SK-MEL-5 (cell line): Measurements from ENCODE around the gene HUS1B. TPM values are rescaled to one million over a fixed set of nuclear protein-coding genes. Genes with fewer than 3 reads are reported as not detected.

Experiments
- DNase-seq: peaks from one replicate; pipeline ENCODE4 v3.0.0-alpha.2; 2016; ENCODE audit warnings: low read depth, low spot score
- in situ Hi-C: cut with HindIII; loops from 2 replicates; pipeline ENCODE4 v1.10.0; 2016; ENCODE audit warnings: low sequenced_read_pairs, high pct_unique_total_duplicates, low pct_unique_long_range_greater_than_20kb
- total RNA-seq: library from RNA; depleted of rRNA; stranded (reverse); fragments of >200 nt; shearing (Covaris generic); gene quantifications from 2 replicates; pipeline ENCODE4 v1.2.3, GENCODE V29; 2014

The HUS1B gene
- total RNA-seq, 1 experiment from 2014 or later = 0.16 TPM

GRCh38 chr6:642805-643204 lies 14.1 kb downstream of the HUS1B start:
- no peak for DNase-seq
- in situ Hi-C loops = no loop called here

- in situ Hi-C loops = no loop called here
- DNase-seq = no peak
Measured at GRCh38 chr6:641225-641985, 15.5 kb downstream of the HUS1B start.

GRCh38 chr6:636488-636887 lies 20.4 kb downstream of the HUS1B start:
- in situ Hi-C loops = no loop called here
- no peak for DNase-seq

- in situ Hi-C loops = no loop called here
- DNase-seq = peak; percentile 11
Measured at GRCh38 chr6:635233-635632, 21.7 kb downstream of the HUS1B start.

DNA sequence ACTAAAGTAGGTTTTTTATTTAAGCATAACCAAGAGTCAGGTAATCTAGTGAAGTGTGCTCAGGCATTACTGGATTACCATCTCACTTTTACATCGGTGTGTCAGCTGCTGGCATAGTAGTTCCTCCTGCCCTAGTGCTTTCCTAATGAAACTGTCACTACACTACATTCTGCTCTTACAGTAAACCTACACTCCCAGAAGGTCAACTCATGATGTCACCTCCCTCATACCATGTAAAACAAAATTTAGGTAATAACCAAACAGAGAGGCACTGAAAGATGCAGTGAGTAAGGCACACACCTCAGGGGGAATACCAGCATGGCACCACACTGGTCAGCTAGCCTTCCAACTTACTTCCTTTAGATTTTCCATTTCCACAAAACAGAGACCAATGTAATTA lies 23.3 kb downstream of the HUS1B start:
- in situ Hi-C loops = no loop called here
- no peak for DNase-seq

DNA sequence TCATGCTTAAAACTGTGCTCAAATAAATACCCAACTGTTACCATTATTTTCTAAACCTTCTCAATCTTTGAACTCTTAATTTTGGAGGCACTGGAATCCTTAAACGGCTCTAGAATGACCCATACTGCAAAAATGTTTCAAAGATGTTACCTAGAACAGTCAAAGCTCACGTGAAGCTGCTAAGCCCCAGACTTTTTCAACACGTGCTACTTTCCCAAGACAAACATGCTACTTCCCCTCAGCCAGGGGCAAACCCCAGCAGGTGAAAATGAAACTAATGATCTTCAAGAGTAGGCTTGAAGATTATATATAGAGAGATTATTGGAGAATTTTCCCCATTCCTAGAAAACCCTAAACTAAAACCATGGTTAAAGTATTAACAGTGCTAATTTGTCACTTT lies 28.1 kb downstream of the HUS1B start:
- in situ Hi-C loops = no loop called here
- DNase-seq = no peak

DNA sequence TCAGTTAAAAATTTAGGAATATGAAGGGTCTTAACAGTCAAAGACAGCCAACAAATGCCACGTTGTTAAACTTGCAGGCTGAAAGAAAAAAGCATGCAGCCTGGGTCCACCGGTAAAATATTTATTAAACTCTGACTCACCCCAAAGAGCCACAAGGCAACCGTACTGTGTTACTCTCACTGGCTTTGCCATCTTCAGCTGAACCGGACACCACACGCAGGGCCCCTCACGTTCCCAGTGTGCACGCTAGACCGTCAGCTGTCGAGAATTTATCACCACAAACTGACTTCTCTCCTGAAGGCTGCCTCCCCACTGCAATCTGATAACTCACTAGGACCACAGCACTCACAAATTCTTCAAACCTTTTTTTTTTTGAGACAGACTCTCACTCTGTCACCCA lies 30.7 kb downstream of the HUS1B start:
- in situ Hi-C loops = no loop called here
- DNase-seq = no peak

- peak; percentile 61 for DNase-seq
- in situ Hi-C loops = no loop called here
Measured at GRCh38 chr6:624979-625378, 31.9 kb downstream of the HUS1B start.

DNA sequence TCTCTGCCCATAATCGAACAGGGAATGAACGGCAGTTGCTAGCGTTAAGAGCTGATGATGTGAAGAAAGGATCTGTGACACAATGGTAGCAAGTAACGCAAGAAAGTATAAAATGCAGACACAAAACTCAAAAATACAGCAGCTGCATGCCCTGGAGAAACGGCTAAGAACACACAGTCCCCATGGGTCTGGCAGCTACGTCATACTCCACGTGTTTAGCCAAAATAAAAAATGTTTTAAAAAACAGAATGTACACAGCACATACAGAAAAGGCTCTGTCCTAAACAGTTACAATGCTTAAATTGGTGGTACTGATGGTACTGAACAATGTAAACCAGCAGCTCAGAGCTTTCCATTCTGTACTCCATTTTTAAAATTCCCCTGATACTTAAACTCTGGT lies 34.4 kb downstream of the HUS1B start:
- no peak for DNase-seq
- in situ Hi-C loops = no loop called here

DNA sequence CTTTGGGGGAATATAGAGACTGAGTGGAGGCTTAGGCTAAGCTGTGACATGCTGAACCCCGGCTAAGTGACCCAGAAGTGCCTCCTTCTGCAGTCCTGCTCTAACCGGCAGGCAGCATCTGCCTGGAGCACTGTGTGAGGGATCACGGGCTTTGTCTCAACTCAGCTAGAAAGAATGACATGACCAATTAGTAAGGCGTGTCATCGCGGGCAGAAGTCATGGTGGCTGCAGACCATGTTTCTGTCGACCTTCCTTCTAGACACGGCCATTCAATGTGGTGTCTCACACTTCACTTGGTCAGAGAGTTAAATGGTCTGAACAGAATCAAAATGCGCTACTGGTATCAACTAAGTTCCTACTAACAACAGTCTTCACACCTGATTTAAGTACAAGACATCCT lies 35.0 kb downstream of the HUS1B start:
- in situ Hi-C loops = no loop called here

DNA sequence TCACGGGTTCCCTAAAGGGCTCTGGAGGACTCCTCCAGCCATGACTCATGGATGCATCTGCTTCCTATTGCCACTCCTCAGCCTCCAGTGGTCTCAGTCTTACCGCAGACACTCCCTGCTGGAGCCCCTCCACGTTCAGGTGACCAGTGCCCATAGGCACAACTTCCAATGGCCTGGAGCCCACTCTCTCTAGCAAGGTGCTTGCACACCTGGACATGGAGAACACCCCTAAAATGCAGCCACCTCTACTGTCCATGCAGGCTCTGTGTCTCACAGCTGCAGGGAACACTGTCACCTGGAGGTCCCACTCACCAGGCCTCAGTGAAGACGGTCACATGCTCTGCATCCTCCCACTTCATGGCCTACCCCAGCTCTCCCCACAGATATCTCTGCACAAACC lies 36.0 kb downstream of the HUS1B start:
- in situ Hi-C loops = no loop called here
- DNase-seq = no peak

More for the DNA sequence above, 35.0 kb downstream of the HUS1B start:
- no peak for DNase-seq

DNA sequence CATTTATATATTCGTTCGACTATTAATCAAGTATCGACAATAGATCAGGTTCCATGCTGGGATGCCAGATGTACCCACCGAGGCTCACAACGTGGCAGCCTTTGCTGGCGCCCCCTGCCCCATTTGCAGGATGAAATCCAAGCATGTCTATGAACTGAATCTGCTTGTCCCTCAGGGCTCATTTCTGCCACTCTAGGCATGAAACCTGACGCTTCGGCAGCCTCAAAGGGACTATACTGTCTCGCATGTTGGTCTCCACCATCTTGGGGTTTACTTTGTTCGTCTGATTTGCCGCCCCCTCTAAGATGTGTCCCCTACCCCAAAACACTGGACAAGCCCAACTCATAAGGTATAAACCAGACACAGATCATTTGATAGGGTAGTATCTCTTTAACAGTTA lies 36.7 kb downstream of the HUS1B start:
- in situ Hi-C loops = no loop called here
- no peak for DNase-seq

DNA sequence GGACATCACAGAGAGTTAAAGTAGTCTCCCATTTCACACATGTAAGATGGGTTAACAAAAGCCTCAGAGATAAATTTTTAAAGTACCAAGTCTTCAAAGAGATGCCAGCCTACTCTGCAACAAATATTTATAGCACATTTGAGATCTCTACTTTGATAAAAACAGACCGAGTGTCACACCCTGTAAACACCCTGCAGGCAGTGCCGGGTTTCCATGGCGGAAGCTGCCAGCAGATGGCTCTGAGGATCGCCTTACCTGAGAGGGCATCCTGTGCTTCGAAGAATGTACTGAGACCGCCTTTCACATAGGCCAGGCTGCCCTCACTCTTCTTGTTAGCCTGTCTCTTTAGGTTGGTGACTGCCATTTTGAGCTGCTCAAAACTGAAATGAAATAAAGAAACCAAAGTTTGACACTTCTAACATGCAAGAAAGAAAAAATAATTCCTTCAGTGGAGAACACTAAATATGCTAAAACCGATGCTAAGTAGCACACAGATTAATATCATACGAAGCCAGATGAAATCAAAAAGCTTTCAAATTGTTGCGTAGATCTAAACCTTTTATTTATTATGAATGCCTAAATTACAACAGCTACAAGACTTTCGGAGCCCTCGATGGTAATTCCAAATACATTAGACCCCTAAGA lies 39.3 kb downstream of the HUS1B start:
- DNase-seq = peak; percentile 19
- in situ Hi-C loops = no loop called here

GRCh38 chr6:613981-614380 lies 42.9 kb downstream of the HUS1B start:
- in situ Hi-C loops = no loop called here
- no peak for DNase-seq

DNA sequence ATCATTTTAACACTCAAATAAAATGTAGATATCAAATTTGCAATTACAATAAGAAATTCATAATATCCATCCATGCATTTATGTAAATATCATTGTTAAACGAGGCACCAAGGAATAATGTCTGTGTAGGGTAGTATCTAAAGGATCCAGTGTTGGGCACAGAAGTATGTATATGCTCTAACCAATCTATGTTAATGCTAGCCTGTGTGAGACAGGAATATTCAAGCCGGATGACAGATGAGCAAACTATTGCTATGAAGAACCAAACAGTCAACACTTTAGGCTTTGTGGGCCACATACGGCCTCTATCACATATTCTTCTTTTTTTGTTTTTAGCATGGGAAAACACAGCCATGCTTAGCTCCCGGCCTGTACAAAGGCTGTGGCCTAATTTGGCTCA lies 45.0 kb downstream of the HUS1B start:
- DNase-seq = no peak
- in situ Hi-C loops = no loop called here

DNA sequence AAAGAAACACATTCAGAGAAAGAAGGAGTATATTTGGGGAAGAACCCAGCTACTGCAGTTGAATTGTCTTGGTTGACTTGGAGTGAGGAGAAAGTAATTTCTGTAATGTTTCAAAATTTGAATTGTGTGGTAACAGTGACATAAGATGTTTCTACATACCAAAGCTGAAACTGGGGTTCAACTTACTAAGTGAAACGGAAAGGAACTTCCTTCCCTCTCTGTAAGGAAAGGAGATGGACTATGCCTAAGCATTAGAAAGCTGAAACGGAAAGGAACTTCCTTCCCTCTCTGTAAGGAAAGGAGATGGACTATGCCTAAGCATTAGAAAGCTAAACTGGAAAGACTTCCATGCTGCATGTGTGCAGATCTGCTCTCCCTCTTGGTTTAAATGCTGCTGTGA lies 46.0 kb downstream of the HUS1B start:
- in situ Hi-C loops = no loop called here
- no peak for DNase-seq

- in situ Hi-C loops = no loop called here
- DNase-seq = no peak
Measured at GRCh38 chr6:609905-610304, 47.0 kb downstream of the HUS1B start.

DNA sequence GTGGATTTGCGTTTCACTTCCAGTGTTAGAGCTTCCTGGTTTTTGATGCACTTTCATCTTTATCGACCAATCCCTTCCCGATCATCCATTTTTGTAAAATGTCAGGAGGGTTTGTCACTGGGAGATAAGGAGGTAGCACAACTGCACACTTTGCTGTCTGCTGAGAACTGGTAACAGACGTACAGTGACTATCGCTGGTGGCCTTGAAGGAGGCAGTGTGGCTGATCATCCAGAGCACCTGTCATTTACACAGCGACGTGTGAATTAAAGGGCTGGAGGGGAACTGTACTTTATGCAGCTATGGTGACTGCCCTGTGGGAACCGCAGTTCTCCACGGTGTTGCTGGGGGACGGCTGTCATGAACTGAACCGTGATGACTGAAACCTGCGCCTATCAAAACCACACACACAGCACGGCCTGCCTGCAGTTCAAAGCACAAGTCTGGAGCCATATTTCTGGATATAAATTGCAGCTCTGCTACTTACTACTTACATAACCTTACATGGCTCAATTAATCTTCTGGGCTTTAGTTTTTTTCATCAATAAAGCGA lies 50.0 kb downstream of the HUS1B start:
- in situ Hi-C loops = no loop called here
- no peak for DNase-seq
